ENCODE data around the gene FTSJ3.

DNA sequence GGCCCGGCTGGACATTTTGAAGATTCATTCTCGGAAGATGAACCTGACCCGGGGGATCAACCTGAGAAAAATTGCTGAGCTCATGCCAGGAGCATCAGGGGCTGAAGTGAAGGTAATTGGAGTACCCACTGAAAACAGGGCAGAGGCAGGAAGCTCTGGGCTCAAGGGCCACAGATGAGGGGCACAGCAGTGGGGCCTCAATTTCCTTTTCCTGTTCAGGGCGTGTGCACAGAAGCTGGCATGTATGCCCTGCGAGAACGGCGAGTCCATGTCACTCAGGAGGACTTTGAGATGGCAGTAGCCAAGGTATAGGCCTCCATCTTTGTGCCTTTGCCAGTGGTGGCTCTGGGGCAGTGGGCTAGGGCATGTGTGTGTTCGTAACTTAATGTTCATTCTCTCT lies 4.0 kb upstream of the FTSJ3 start:
- no peak for TF ChIP-seq CTCF (IDR thresholded peaks at IDR 0.05)
- TF ChIP-seq POLR2A (IDR thresholded peaks at IDR 0.05): no peak
- TF ChIP-seq POLR2AphosphoS5 (IDR thresholded peaks at IDR 0.05; ENCODE audit: insufficient read depth in 1 of 2, low read depth in 1 of 2): no peak
